ENCODE data around the gene ERICH6. TPM values are rescaled to one million over a fixed set of nuclear protein-coding genes. Genes with fewer than 3 reads are reported as not detected.

ERICH6 gene
- total RNA-seq, 2 donors from 2014 or later, result not detected

DNA sequence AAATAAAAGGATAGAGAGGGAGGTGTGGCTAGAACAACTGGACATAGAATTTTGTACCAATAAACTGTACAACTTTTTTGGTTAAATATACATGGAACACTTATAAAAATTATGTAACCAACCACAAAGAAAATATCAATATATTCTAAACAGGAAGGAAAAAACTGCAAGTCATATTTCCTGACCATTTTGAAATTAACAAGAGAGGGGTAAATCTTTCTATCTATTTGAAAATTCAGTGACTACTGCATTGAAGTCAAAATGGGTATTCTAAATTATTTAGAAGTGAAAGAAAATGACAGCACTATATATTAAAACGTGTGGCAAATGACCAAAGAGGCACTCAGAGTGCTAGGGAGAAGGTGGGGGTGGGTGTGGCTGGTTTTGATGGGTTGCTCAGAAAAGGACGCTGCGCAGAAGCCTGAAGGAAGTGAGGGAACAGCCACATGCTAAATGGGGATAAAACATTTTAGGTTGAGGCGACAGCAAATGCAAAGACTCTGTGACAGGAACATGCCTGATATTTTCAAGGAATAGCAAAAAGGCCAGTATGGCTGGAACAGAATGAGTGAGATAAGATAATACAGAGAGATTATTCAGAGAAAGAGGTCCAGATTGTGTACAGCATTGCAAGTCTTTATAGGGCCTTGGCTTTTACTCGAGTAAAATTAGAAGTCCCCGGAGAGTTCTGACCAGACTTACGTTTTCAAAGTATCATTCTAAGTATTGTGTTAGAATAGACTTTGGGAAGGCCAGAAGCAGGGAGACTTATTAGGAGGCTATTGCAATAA lies 41.1 kb downstream of the ERICH6 start:
- no peak overlapping the region for H3K27ac ChIP-seq
- H3K36me3 ChIP-seq, result no peaks in the 10 kb centered on the region
- H3K9me3 ChIP-seq, result no peaks in the 10 kb centered on the region
- no peaks in the 10 kb centered on the region for H3K4me1 ChIP-seq (ENCODE audit: control insufficient read depth in 1 of 2, low read depth in 2 of 2)
- no peak overlapping the region for H3K4me3 ChIP-seq
- ATAC-seq (ENCODE audit: insufficient number of reproducible peaks, low FRiP score, low read depth) (no peak), DNase-seq (ENCODE audit: low spot score) (no peak)
- TF ChIP-seq, protein P1, sequence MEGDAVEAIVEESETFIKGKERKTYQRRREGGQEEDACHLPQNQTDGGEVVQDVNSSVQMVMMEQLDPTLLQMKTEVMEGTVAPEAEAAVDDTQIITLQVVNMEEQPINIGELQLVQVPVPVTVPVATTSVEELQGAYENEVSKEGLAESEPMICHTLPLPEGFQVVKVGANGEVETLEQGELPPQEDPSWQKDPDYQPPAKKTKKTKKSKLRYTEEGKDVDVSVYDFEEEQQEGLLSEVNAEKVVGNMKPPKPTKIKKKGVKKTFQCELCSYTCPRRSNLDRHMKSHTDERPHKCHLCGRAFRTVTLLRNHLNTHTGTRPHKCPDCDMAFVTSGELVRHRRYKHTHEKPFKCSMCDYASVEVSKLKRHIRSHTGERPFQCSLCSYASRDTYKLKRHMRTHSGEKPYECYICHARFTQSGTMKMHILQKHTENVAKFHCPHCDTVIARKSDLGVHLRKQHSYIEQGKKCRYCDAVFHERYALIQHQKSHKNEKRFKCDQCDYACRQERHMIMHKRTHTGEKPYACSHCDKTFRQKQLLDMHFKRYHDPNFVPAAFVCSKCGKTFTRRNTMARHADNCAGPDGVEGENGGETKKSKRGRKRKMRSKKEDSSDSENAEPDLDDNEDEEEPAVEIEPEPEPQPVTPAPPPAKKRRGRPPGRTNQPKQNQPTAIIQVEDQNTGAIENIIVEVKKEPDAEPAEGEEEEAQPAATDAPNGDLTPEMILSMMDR (IDR thresholded peaks at IDR 0.05), result no peak
- no peaks in the 10 kb centered on the region for H3K27me3 ChIP-seq (replicated peaks; ENCODE audit: insufficient read depth)

DNA sequence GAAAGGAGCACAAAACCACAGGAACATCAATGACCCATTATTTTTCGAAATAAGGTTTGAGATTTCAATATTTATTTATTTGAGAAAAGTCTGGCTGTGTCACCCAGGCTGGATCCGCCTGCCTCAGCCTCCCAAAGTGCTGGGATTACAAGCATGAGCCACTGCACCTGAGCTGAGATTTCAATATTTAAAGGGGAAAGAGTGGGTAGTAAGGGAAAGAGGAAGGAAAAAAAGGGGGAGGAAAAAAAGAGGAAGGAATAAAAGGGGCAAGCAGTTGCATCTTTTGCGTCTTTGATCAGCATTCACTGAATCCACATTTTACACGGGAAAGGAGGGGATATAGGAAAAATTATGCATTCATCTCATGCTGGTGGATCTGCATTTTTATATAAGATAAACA lies 47.4 kb downstream of the ERICH6 start:
- no peak for ATAC-seq (ENCODE audit: insufficient number of reproducible peaks, low FRiP score, low read depth)
- Histone ChIP-seq H3K27ac (no peak overlapping the region), H3K4me1 (ENCODE audit: control insufficient read depth in 1 of 2, low read depth in 2 of 2) (no peaks in the 10 kb centered on the region), H3K9me3 (no peaks in the 10 kb centered on the region), H3K27me3 (replicated peaks; ENCODE audit: insufficient read depth) (no peaks in the 10 kb centered on the region), H3K36me3 (no peaks in the 10 kb centered on the region), H3K4me3 (no peak overlapping the region)
- TF ChIP-seq, protein P1 (IDR thresholded peaks at IDR 0.05), result no peak
- no peak for DNase-seq (ENCODE audit: low spot score)

DNA sequence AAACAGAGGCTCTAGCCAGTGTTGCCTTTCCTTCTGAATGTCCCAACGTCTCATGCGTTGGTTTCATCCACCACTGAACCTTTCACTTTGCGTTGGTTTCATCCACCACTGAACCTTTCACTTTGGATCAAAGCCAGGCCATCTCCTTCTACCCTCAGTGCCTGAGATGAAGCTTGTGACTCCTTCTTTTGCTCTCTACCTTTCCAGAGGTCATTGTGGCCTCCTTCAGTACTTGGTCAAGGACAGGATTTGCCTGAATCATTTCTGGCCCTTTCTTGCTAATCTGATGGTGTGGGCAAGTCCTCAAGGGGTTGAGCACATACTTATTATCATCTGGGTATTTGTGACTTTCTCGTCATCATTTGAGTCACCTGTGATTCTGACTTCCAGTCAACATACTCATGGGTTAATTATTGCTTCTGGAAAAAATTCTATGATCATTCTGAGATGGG lies 50.6 kb downstream of the ERICH6 start:
- Histone ChIP-seq H3K4me1 (ENCODE audit: control insufficient read depth in 1 of 2, low read depth in 2 of 2) (no peaks in the 10 kb centered on the region), H3K9me3 (no peaks in the 10 kb centered on the region), H3K36me3 (no peaks in the 10 kb centered on the region), H3K27ac (no peak overlapping the region), H3K27me3 (replicated peaks; ENCODE audit: insufficient read depth) (no peaks in the 10 kb centered on the region), H3K4me3 (no peak overlapping the region)
- TF ChIP-seq, protein P1 (IDR thresholded peaks at IDR 0.05), result no peak
- ATAC-seq (ENCODE audit: insufficient number of reproducible peaks, low FRiP score, low read depth), result no peak
- no peak for DNase-seq (ENCODE audit: low spot score)

DNA sequence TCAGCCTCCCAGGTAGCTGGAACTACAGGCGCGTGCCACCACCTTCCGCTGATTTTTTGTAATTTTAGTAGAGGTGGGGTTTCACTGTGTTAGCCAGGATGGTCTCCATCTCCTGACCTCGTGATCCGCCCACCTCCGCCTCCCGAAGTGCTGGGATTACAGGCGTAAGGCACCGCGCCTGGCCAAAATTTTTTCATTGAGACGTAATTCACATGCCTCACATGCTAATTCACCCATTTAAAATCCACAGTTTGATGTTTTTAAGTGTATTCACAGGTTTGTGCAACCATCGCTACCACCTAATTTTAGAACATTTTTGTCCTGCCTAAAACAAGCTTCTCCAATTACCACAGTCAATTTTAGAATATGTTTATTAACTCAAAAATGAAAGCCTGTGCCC lies 63.5 kb downstream of the ERICH6 start:
- H3K9me3 ChIP-seq, result no peaks in the 10 kb centered on the region
- no peak overlapping the region for H3K4me3 ChIP-seq
- no peak for ATAC-seq (ENCODE audit: insufficient number of reproducible peaks, low FRiP score, low read depth)
- peaks cover 2 to 4% of the 10 kb centered on the region in 2 donors for H3K4me1 ChIP-seq (ENCODE audit: control insufficient read depth in 1 of 2, low read depth in 2 of 2)
- TF ChIP-seq, protein P1 (IDR thresholded peaks at IDR 0.05), result no peak
- DNase-seq (ENCODE audit: low spot score), result no peak
- H3K36me3 ChIP-seq, result no peaks in the 10 kb centered on the region
- no peaks in the 10 kb centered on the region for H3K27me3 ChIP-seq (replicated peaks; ENCODE audit: insufficient read depth)
- H3K27ac ChIP-seq, result no peak overlapping the region

DNA sequence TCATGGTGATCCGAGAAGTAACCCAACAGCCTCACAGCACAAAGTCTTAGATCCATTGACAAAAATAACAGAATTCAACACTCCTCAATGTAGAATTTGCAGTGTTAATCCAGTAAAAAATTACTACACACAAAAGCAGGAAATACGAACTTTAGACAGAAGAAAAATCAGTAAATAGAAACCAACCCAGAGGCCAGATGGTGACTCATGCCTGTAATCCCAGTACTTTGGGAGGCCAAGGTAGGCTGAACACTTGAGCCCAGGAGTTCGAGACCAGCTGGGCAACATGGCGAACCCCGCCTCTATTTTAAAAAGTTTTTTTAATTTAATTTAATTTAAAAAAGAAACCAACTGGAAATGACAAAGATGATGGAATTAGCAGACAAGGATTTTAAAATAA lies 64.5 kb downstream of the ERICH6 start:
- Histone ChIP-seq H3K27ac (no peak overlapping the region), H3K27me3 (replicated peaks; ENCODE audit: insufficient read depth) (no peaks in the 10 kb centered on the region), H3K4me3 (no peak overlapping the region), H3K36me3 (no peaks in the 10 kb centered on the region), H3K9me3 (no peaks in the 10 kb centered on the region), H3K4me1 (ENCODE audit: control insufficient read depth in 1 of 2, low read depth in 2 of 2) (peaks cover 6 to 8% of the 10 kb centered on the region in 2 donors)
- DNase-seq (ENCODE audit: low spot score) (no peak), ATAC-seq (ENCODE audit: insufficient number of reproducible peaks, low FRiP score, low read depth) (no peak)
- TF ChIP-seq, protein P1 (IDR thresholded peaks at IDR 0.05), result no peak
